Hematopoietic multipotent progenitor cell (in vitro differentiated cells): ENCODE results near the gene CACNA1H. TPM values are rescaled to one million over a fixed set of nuclear protein-coding genes. Genes with fewer than 3 reads are reported as not detected.

Experiments
- DNase-seq, 3 donors: peaks; one replicate each; pipeline ENCODE4 v3.0.0-alpha.2; 2011 to 2015; ENCODE audit warnings: low read depth in 2 of 3, low spot score in 2 of 3
- total RNA-seq: library from RNA; depleted of rRNA; stranded (reverse); fragments of >200 nt; gene quantifications from one replicate; pipeline ENCODE4 v1.2.3, GENCODE V29; 2012

CACNA1H gene
- total RNA-seq, 1 donor: under 0.01 TPM

DNA sequence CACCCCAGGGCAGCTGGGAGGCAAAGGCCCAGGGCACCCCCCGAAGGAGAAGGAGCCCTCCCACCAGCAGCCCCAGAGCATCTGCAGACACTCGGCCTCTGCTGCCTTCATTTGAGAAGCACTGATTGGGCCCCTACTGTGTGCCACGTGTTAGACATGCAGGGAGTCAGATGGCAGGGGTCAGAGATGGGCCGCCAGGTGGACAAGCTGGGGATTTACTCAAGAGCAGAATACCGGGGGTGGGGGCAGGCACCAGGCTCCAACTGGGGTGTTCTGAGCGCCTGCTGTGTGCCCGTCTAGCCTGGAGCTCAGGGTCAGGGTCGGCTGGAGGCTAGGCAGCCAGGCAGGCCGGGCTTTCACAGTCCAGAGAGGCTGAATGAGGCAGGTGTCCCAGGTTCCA, 53.4 kb downstream of the CACNA1H start:
- no peak for DNase-seq

DNA sequence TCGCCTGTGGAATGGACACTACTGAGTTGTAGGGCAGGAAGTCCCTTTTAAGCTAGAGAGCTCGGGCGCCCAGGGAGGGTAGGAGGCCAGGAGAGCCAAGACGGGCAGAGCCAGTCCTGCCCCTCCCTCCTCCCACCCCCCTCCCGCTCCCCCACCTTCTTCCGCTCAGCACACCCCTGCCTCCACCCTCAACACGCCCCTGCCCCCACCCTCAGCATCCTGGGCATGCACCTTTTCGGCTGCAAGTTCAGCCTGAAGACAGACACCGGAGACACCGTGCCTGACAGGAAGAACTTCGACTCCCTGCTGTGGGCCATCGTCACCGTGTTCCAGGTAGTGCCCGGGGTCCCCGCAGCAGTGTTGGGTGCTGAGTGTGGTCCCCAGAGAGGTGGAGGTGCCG, 53.9 kb downstream of the CACNA1H start:
- DNase-seq: no peak

DNA sequence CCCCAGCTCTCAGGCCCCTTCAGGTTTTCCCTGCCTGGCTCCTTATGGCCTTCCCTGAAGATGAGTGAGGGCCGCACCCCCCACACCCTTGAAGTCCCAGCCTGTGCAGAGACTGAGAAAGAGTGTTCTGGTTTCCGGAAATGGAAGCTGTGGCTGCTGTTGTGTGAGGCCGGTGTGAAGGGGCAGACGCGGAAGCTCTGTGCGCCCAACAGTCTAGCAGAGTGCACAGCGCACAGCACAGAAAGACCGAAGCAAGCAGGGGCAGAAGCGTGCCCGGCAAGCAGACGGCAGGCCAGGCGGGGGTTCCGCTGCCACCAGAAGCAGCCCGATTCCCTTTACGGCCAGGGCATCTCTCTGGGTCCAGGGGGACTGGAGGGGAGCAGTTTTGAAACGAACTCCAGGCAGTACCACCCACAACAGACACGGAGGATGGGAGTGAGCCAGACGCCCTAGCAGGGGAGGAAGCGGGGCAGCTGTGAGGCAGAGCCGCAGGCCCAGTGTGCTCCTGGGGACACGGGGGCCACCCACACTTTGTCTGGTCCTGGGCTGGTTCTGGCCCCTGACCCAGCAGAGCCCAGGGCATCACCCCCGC, 55.4 kb downstream of the CACNA1H start:
- peak in 1 of 3 donors; percentile 25 for DNase-seq

DNA sequence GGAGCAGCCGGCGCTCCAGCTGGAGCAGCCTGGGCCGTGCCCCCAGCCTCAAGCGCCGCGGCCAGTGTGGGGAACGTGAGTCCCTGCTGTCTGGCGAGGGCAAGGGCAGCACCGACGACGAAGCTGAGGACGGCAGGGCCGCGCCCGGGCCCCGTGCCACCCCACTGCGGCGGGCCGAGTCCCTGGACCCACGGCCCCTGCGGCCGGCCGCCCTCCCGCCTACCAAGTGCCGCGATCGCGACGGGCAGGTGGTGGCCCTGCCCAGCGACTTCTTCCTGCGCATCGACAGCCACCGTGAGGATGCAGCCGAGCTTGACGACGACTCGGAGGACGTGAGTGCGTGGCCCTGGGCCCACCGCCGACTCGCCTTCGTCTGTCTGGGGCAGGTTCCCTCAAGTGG, 56.2 kb downstream of the CACNA1H start:
- DNase-seq: no peak

DNA sequence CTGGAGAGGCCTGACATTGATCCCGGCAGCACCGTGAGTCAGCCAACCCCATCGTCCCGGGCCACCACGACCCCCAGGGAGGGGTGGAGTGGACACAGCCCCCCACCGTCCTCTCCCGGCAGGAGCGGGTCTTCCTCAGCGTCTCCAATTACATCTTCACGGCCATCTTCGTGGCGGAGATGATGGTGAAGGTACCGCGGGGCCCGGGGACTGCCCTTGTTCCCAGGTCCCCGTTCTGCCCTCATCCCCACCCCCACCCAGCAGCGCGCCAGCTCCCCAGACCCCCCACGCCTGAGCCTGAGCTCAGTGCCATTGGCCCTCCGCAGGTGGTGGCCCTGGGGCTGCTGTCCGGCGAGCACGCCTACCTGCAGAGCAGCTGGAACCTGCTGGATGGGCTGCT, 57.6 kb downstream of the CACNA1H start:
- DNase-seq: no peak

DNA sequence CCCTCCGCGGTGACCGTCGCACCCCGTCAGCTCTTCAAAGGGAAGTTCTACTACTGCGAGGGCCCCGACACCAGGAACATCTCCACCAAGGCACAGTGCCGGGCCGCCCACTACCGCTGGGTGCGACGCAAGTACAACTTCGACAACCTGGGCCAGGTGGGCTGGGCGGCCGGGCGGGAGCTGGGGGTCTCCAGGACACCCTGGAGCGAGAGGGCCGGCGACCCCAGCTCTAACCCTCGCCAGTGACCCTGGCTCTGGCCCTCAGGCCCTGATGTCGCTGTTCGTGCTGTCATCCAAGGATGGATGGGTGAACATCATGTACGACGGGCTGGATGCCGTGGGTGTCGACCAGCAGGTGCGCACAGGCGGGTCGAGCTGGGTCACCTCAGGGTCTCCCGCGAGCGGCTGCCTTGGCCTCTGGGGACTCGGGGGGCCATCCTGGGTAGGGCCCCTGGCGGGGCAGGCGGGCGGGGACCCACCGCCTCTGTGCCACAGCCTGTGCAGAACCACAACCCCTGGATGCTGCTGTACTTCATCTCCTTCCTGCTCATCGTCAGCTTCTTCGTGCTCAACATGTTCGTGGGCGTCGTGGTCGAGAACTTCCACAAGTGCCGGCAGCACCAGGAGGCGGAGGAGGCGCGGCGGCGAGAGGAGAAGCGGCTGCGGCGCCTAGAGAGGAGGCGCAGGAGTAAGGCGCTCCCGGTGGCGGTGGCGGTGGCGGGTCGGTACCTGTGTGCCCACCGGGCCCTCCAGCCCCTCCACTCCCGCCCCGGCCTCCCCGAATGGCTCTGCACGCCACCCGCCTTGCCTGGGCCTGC, 58.8 kb downstream of the CACNA1H start:
- no peak for DNase-seq

DNA sequence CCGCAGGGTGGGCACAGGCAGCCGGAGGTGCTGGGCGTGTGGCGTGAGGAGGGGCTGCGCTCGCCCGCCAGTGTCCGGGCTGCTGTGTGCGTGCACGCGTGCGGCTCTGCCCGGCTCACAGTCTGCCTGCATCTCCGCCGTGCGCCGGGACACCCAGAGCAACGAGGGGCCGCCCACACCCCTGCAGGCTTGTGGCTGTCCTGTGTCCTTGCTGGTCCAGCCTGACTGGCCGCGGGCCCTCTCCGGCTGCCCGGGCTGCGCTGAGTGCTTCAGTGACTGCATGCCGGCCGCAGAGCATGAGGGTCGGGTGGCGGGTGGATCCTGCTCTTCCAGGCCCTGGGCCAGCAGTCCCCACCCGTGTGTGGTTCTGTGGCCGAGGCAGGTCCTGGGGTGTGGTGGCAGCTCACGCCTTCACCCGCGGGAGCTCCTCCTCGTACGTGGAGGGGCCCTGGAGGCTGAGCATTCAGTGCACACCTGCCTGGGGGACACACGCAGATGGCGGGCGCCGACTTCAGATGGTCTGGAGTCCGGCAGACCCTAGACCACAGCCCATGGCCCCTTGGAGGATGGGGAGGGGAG, 59.8 kb downstream of the CACNA1H start:
- DNase-seq: no peak

DNA sequence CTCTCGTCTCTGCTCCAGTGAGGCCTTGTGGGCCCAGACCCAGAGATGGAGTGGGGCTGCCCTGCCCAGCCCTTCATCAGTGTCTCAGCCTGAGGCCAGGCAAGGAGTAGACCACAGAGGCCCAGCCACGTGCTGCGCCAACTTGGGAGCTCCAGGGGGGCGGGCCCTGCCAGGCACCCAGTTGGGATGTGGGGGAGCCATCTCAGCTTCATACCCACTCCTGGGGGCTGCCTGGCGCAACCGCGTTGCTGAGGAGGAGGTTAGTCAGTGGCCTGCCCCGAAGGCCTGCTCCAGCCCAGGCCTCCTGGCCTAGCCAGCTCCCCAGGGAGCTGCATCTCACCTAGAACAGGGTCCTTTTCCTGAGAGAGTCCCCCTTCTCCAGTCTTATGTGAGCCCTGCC, 60.3 kb downstream of the CACNA1H start:
- DNase-seq: no peak

DNA sequence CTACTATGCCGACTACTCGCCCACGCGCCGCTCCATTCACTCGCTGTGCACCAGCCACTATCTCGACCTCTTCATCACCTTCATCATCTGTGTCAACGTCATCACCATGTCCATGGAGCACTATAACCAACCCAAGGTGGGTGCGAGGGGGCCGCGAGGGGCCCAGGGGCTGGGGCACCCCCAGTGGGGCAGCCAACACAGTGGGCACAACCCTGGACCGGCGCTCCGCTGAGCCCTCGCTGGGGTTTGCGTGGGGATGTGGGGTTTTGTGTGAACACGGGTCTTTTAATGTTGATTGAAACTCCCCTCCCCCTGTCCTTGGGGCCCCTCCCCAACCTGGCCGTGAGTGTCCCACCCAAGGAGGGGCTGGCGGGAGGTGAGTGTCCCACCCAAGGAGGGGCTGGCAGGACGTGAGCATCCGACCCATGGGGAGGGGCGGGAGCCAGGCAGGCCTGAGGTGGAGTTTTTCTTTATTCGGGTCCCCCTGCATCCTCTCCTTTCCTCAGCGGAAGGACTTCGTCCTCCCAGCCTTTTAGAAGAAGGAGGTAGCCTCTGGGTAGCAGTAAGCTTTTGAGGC, 61.0 kb downstream of the CACNA1H start:
- no peak for DNase-seq

DNA sequence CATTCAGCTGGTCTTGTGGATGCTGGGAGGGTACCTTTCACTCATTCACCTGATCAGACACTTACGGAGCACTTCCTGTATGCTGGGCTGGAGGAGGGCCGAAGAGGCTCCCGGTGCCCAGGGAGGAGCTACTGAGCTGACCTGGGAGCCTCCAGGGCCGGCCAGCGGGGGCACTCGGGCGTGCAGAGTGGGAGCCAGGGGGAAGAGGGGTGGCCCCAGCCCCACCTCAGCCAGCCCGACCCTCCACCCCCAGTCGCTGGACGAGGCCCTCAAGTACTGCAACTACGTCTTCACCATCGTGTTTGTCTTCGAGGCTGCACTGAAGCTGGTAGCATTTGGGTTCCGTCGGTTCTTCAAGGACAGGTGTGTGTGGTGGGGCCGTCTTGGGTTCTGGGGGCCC, 61.8 kb downstream of the CACNA1H start:
- no peak for DNase-seq

DNA sequence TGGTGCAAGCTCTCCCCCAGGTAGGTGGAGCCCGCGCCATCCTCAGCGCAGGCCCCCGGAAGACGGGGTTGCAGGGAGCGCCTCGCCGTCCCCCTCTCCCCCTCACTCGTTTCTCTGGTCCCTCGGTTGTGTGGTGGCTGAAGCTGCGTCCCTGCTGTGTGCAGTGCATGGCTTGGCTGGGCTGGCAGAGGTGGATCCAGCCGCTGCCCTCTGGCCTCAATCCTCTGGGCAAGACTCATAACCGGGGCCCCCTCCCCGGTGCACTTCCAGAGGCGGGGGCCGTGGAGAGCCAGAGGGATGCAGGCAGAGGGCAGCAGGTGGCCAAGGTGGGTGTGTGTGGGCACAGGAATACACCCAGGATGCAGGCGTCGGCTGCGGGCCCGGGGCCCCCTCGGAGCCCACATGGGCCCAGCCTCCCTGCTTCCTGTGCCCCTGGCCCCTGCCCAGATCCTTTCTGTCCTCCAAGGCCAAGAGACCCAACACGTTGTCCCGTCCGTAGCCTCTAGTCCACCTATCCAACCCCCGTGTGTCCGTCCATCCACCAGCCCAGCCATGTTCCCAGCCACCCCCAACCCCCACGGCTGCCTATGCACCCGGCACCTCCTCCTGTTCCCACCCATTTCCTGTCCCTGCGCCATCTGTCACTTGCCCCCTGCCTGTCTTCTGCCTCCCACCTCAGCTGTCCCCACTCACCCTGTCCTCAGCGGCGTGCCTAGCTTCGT, 62.8 kb downstream of the CACNA1H start:
- no peak for DNase-seq

DNA sequence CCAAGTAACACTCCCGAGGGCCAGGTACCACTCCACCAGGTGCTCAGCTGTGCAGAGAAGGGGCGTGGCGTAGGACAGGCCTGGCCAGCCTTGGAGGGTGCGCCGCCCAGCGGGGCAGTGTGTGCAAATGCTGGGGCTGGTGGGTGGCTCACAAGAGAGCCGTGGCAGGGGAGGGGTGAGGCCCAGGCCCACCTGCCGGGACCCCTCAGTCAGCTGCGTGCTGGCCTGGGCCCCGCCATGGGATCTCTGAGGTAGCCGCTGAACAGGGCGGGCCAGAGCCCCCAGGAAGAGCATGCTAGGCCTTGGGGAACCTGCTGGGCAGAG, 63.4 kb downstream of the CACNA1H start:
- no peak for DNase-seq

DNA sequence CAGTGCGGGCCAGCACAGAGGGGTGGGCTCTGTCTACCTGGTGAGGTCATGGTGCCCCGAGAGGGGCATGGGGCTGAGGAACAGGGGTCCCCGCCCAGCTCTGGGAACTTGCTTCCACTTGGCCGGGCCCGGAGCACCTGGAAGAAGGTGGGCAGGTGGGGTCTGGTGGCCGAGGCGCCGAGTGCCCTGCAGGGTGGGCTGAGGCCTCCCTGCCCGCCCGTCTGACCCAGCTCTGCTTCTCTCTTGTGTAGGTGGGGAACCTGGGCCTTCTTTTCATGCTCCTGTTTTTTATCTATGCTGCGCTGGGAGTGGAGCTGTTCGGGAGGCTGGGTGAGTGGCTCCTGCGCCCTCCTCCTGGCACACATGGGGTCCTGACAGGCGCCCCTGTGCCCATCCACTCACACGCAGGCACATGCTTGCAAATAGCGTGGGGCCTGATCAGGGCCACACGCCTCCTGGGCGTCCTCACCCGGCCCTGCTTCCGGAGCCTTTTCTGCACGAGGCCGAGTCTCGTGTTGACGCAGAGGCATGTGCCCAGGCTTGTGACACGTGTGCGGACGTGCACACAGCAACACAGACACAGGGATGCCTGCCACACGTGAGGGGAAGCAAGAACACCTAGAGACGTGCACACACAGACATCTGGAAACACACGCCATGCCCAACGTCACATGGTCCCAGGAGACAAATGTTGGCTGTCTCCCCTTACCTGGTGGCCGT, 63.9 kb downstream of the CACNA1H start:
- DNase-seq: no peak

DNA sequence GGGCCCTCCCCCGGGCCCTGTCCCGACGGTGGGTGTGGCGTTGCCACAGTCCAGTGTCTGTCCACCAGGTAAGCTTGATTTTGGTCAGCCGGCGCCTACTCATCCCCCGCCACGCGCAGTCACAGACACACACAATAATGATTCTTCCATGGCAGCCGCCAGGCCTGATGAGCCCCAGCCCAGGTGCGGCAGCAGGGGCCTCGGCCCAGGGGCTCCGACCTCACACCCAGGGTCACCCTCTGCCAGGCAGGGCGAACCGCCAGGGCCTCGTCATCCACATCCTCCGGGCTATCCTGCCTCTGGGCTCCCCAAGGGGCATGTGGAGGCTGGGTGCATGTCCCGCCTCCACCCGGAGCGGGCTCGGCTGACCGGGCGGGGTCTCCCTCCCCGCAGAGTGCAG, 64.6 kb downstream of the CACNA1H start:
- no peak for DNase-seq

DNA sequence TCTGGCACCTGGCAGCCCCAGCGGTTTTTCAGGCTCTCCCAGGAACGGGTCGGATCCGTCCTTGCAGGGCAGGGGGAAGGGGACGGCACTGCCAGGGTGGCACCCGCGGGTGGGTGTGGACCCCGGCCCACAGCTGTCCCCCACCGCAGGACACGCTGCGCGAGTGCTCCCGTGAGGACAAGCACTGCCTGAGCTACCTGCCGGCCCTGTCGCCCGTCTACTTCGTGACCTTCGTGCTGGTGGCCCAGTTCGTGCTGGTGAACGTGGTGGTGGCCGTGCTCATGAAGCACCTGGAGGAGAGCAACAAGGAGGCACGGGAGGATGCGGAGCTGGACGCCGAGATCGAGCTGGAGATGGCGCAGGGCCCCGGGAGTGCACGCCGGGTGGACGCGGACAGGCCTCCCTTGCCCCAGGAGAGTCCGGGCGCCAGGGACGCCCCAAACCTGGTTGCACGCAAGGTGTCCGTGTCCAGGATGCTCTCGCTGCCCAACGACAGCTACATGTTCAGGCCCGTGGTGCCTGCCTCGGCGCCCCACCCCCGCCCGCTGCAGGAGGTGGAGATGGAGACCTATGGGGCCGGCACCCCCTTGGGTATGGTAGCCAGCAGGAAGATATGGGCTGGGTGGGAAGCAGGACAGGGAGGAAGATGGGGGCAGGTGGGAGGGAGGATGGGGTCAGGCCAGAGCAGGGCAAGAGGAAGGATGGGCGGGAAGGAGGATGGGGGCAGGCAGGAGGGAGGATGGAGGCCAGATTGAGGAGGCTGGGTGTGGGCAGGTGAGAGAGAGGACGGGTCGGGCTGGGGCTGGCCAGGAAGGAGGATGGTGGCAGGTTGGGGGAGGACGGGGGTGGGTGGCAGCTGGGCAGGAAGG, 65.4 kb downstream of the CACNA1H start:
- DNase-seq: no peak

DNA sequence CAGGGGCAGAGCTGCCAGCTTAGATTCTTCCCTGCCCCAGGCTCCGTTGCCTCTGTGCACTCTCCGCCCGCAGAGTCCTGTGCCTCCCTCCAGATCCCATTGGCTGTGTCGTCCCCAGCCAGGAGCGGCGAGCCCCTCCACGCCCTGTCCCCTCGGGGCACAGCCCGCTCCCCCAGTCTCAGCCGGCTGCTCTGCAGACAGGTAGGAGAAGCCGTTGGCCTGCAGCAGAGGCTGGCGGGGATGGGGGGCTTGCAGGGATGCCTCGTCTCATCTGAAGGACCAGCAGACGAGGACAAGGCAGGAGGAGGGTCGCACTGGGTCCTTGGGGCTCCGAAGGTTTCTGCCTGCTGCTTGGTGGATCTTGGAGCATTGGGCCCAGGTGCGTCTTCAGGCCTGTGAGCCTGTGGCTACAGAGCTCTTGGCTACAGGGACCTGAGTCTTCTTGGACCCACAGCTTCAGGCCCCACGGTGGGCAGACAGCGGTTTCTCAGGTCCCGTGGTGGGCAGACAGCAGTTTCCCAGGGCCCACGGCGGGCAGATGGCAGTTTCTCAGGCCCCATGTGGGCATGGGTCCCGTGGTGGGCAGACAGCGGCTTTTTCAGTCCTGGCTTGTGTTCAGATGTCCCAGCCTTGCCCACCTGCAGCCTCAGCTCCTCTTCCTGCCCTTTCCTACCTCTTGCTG, 66.2 kb downstream of the CACNA1H start:
- no peak for DNase-seq

DNA sequence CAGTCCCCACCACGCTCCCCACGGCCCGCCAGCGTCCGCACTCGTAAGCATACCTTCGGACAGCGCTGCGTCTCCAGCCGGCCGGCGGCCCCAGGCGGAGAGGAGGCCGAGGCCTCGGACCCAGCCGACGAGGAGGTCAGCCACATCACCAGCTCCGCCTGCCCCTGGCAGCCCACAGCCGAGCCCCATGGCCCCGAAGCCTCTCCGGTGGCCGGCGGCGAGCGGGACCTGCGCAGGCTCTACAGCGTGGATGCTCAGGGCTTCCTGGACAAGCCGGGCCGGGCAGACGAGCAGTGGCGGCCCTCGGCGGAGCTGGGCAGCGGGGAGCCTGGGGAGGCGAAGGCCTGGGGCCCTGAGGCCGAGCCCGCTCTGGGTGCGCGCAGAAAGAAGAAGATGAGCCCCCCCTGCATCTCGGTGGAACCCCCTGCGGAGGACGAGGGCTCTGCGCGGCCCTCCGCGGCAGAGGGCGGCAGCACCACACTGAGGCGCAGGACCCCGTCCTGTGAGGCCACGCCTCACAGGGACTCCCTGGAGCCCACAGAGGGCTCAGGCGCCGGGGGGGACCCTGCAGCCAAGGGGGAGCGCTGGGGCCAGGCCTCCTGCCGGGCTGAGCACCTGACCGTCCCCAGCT, 67.3 kb downstream of the CACNA1H start:
- DNase-seq: no peak

DNA sequence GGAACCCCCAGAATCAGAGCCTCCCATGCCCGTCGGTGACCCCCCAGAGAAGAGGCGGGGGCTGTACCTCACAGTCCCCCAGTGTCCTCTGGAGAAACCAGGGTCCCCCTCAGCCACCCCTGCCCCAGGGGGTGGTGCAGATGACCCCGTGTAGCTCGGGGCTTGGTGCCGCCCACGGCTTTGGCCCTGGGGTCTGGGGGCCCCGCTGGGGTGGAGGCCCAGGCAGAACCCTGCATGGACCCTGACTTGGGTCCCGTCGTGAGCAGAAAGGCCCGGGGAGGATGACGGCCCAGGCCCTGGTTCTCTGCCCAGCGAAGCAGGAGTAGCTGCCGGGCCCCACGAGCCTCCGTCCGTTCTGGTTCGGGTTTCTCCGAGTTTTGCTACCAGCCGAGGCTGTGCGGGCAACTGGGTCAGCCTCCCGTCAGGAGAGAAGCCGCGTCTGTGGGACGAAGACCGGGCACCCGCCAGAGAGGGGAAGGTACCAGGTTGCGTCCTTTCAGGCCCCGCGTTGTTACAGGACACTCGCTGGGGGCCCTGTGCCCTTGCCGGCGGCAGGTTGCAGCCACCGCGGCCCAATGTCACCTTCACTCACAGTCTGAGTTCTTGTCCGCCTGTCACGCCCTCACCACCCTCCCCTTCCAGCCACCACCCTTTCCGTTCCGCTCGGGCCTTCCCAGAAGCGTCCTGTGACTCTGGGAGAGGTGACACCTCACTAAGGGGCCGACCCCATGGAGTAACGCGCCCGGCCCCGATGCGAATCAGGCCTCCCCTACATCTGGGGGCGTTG, 68.1 kb downstream of the CACNA1H start:
- DNase-seq: no peak
